Measurements from ENCODE around the gene LRP6.

DNA sequence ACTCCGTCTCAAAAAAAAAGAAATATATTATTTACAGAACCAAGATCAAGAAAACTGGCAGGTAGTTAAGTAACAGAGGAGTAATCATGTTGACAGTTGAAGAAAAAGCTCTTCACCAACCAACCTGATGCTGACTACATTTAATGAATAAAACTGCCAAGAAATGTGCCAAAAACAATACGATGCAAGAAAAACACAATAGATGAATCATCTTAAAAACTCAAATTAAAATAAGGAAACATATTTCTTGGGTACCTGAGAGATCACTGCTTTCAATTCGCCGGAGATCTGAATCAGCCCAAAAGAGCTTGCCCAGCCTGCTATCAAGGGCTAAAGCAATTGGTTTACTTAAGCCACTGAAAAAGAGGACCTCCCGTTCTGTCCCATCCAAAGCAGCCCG, 119.7 kb downstream of the LRP6 start:
- TF ChIP-seq, protein P1, sequence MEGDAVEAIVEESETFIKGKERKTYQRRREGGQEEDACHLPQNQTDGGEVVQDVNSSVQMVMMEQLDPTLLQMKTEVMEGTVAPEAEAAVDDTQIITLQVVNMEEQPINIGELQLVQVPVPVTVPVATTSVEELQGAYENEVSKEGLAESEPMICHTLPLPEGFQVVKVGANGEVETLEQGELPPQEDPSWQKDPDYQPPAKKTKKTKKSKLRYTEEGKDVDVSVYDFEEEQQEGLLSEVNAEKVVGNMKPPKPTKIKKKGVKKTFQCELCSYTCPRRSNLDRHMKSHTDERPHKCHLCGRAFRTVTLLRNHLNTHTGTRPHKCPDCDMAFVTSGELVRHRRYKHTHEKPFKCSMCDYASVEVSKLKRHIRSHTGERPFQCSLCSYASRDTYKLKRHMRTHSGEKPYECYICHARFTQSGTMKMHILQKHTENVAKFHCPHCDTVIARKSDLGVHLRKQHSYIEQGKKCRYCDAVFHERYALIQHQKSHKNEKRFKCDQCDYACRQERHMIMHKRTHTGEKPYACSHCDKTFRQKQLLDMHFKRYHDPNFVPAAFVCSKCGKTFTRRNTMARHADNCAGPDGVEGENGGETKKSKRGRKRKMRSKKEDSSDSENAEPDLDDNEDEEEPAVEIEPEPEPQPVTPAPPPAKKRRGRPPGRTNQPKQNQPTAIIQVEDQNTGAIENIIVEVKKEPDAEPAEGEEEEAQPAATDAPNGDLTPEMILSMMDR (IDR thresholded peaks at IDR 0.05) = no peak
- no peak for TF ChIP-seq POLR2A (IDR thresholded peaks at IDR 0.05)
